ENCODE measurements around the gene KRT35.
"Not testable (repeated sequence)": the region's sequence is repeated elsewhere in the genome, so short reads cannot be mapped to it uniquely, and the experiment has no call there.

Gene KRT35

GRCh38 chr17:41453066-41453465 lies 27.9 kb downstream of the KRT35 start:
- DNase-seq (ENCODE audit: low read depth): no peak

DNA sequence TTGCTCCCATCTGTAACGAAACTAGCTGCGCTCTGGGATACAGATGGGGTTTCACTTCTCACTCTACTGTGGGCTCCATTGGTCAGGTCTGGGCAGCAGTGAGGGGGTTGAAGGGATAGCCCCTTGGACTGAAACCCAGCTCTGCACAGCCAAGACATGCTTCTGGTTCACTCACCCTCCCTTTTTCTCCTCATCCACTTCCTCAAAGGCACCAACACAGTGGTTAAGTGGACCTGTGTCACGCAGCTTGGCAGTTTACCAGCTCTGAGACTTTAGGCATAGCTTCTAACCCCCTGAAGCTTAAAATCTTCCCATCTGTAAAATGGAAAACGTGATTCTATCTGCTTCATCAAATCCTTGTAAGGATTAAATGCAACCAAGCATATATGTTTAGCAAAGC lies 28.7 kb downstream of the KRT35 start:
- no peak for DNase-seq (ENCODE audit: low read depth)

DNA sequence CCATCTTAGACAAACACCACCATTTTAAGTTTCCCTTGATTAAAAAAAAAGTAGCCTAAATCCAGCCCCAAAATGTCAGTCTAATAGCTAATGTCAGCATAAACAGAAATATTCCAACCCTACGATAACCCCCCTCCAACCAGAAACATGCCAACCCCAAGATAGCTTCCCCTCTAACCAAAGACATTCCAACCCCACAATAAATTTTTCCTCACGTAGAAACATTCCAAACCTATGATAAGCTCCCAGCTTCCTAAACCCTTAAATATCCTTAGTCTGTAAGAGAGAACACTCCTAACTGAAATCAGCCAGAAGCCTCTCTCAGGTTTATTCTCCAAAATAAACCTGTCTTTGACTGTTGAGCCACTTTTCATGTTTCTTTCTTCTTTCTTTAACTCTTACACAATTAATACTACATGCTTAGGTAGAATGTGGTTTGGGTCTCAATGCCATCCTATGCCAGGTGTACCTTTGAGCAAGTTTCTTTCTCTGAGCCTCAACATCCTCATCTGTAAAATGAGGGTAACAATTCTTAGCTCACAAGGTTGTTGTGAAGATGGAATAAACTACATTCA lies 29.7 kb downstream of the KRT35 start:
- no peak for DNase-seq (ENCODE audit: low read depth)

DNA sequence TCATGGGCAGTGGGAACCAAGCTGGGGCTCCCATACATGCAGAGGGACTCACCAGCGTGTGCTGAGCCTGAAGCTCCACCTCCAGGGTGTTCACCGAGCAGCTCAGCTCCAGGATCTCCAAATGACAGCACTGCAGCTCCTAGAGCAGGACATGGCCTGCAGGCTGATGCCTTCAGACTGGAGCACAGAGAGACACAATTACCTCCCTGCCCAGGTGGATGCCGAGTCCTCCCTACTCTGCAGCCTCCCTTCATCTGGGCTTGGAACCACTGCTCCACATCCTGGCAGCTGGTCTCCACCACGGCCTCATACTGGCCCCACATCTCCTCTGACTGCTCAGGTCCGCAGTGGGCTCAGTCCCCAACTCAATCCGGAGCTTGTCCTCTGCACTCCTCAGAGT lies 31.9 kb downstream of the KRT35 start:
- DNase-seq (ENCODE audit: low read depth): no peak

- no peak for DNase-seq (ENCODE audit: low read depth)
These were observed 32.4 kb downstream of the KRT35 start for GRCh38 chr17:41448506-41448905.

DNA sequence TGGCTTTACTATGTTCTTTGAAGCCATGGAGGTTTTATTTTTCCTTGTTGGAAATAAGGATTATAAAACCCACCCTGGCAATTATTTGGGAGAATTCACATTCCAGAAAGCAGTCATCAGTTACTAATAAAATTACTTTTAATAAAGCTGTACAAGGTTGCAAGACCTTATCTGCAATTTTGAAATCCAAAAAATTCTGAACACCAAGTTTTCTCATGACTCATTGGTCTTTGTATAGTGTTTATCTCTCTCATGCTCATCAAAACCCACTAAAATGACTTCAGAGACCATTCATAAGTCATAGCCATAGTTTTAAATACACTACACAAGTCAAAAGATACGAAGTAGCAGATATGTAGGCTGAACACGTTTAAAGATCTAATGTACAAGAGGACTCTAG lies 34.1 kb downstream of the KRT35 start:
- DNase-seq (ENCODE audit: low read depth): no peak

- no peak for DNase-seq (ENCODE audit: low read depth)
These were observed 36.3 kb downstream of the KRT35 start for GRCh38 chr17:41444640-41445039.

- DNase-seq (ENCODE audit: low read depth): no peak
These were observed 36.8 kb downstream of the KRT35 start for GRCh38 chr17:41444186-41444585.

GRCh38 chr17:41442739-41443138 lies 38.2 kb downstream of the KRT35 start:
- DNase-seq (ENCODE audit: low read depth): no peak

DNA sequence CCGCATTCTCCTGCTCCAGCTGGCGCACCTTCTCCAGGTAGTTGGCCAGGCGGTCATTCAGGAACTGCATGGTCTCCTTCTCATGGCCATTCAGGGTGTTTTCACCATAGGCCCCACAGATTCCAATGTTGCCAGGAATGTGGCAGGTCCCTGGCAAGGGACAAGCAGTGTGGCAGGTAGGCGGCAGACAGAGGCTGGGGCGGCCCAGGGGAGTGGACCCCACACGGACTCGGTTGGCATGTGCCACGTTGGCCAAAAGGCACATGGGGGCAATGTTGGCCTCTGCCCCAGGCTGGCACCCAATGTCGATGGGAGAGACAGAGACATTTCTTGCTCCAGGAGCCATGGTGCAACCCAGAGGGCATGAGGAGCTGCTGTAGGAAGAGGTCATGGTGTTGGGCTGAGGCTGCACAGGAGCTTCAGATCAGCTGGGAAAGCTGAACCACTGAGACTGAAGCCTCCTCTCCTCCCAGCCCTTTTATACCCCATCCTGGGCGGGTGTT lies 40.4 kb downstream of the KRT35 start, which contains the start of gene KRT38:
Gene KRT38 (minus strand): TSS at position 453 of the 503 bp plus-strand sequence. CDS start 62 bp downstream, at position 391.
- no peak for DNase-seq (ENCODE audit: low read depth)

DNA sequence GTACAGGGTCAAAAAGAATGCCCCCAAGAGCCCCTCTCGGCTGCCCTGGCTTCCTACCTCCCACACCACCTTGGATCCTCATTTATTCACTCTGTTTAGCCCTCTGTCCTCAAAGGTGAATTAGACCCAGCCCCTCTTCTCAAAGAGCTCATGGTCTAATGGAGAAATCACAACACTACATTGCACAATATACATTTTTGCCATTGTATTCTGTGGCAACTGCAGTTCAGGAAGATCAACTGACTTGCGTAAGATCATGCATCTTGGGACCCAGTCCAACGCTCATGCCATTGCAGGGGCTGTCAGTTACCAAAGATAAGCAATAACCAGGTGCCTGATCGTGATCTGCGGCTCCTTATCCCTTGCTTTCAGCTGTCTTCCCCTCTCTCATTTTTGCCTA lies 41.6 kb downstream of the KRT35 start:
- DNase-seq (ENCODE audit: low read depth): no peak

DNA sequence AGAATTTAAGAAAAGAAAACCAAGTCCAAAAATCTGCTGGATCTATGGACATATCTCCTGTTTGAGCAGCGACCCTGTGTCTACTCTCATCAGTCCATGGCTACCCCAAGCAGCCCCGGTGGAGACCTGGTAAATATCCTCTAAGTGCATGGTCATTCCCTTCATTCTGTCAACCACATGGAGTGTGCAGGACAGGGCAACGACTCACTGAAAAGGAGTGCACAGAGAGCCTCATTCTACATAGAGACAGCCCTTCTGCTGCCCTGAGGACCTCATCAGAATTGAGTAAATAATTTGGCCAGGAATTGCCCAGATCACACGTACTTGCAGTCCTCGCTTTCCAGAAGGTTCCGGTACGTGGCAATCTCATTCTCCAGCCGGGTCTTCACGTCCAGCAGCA lies 43.2 kb downstream of the KRT35 start:
- DNase-seq (ENCODE audit: low read depth): no peak

- DNase-seq (ENCODE audit: low read depth): no peak
These were observed 43.7 kb downstream of the KRT35 start for GRCh38 chr17:41437254-41437653.

DNA sequence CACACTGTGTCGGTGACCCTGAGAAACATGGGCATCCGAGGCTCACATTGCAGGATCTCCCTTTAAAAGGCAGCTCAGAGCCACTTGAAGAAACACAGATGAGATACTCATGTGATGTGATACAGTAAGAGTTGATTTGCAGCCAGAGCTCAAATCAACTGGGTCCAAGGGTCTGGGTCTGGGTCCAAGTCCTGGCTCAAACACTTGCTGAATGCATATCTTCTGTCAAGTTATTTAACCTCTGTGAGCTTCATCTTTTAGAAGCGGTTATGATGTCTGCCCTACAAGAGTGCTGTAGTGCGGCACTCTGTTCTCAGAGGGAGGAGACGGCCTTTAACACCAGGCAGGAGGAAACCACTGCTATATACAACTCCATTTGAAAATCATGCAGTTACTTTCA lies 46.5 kb downstream of the KRT35 start:
- no peak for DNase-seq (ENCODE audit: low read depth)

DNA sequence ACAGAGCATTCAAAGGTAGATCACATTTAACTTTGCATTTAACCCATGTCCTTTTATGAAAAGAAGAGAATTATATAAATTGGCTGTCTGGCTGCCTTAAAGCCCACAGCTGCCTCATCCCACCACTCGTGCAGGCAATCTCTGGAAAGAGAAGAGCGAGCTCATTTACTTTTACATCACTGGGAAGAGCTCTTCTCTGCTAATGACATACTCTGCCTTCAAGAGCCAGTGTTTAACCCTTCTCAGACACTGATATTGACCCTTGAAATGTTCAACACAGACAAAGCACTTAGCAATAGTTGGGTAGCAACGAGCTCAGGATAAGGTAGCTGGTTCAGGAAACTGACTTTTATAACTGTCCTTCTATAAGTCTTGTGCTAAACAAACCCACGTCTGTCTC lies 46.9 kb downstream of the KRT35 start:
- DNase-seq (ENCODE audit: low read depth): no peak

GRCh38 chr17:41433586-41433985 lies 47.4 kb downstream of the KRT35 start:
- DNase-seq (ENCODE audit: low read depth): no peak

GRCh38 chr17:41430376-41430775 lies 50.6 kb downstream of the KRT35 start:
- not testable (repeated sequence) for DNase-seq (ENCODE audit: low read depth)

- no peak for DNase-seq (ENCODE audit: low read depth)
These were observed 51.3 kb downstream of the KRT35 start for GRCh38 chr17:41429667-41430066.

- no peak for DNase-seq (ENCODE audit: low read depth)
These were observed 52.2 kb downstream of the KRT35 start for GRCh38 chr17:41428591-41429291.
